ENCODE results near the gene PRSS2.

Gene PRSS2

GRCh38 chr7:142801601-142802295, 31.0 kb downstream of the PRSS2 start:
- DNase-seq (ENCODE audit: low read depth): no peak

GRCh38 chr7:142802301-142802700, 31.5 kb downstream of the PRSS2 start:
- no peak for DNase-seq (ENCODE audit: low read depth)

DNA sequence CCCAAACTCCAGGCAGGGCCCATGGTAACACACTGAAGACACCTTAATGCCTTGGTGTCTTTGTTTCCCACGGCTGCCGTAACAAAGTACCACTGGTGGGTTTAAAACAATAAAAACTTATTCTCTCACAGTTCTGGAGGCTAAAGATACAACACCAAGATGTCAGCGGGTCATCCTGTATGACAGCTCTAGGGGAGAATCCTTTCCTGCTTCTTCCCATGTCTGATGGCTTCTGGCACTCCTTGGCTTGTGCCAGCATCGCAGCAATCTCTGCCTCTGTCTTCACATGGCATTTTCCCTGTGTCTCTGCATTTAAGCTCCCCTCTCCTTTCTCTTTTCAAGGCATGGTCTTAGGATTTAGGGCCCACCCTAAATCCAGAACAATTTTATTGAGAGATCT, 33.1 kb downstream of the PRSS2 start:
- DNase-seq (ENCODE audit: low read depth): no peak

DNA sequence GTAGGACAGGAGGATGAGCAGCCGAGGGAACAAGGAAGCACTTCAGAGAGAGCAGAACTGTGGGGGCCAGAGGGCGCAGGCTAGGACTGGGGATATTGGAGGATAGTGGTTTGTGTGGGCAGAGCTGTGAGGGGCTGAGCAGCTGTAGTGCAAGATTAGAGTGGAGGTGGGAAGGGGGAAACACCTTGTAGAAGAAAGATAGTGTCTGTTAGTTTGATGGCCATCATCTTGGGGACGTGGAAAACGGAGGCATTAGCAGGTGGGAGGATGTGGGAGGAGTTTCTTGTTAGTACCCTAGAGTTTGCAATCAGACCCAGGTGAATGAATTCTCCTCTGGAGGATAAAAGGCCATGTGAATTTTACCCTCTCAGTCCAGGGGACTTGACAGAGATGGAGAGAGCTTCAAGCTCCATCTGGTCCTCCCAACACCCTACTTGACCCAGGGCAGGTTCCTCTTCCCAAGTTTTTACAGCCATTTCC, 34.0 kb downstream of the PRSS2 start:
- no peak for DNase-seq (ENCODE audit: low read depth)

DNA sequence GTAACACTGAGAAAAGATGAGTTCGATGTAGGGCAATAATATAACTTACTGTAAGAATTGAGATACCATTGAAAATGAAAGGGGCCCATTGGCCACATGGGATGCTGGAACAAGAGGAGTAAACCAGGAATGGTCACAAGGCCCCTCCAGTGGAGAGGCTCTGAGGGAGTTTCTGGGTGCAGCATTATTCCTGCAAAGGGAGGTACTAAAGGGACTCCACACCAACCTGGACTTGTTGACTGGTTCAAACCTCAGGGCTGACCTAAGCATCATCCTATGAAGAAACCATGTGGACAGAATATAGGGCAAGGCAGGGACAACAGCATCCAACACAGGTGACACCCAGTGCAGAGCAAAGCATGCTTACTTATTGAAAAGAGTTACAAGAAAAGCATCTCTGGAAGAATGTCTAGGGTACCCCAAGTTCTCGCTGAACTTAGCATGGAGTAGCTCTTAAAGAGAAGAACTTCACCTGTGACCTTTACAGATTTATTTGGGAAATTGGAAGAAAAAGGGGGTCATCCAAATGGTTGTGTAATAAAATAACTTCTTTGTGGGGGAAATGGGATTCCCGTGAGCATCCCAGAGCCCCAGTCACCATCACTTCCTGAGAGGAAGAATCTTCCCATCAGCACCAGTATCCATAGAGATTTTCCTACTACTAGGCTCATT, 34.7 kb downstream of the PRSS2 start:
- no peak for DNase-seq (ENCODE audit: low read depth)

DNA sequence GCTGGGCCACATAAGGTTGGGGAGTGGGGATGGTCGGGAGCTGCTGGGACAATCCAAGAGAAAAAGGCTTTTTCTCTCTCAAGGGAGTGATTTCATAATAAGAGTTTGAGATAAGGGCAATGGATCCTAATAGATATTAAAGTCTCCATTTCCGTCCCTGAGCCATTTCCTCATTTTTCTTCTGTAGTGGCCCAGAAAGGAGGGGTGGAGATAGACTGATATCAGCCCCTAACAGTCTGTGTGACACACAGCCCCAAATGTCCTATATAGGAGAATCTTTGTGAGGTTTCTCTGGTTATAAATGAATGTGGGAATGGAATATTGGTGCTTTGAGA, 35.2 kb downstream of the PRSS2 start:
- no peak for DNase-seq (ENCODE audit: low read depth)

- DNase-seq (ENCODE audit: low read depth): no peak
These were observed 36.2 kb downstream of the PRSS2 start for GRCh38 chr7:142806957-142807356.

GRCh38 chr7:142807855-142808460, 37.2 kb downstream of the PRSS2 start:
- peak; percentile 75 for DNase-seq (ENCODE audit: low read depth)

GRCh38 chr7:142808461-142808801, 37.7 kb downstream of the PRSS2 start:
- no peak for DNase-seq (ENCODE audit: low read depth)

GRCh38 chr7:142808802-142809583, 38.2 kb downstream of the PRSS2 start:
- DNase-seq (ENCODE audit: low read depth): peak; percentile 54

GRCh38 chr7:142809671-142810070, 38.9 kb downstream of the PRSS2 start:
- DNase-seq (ENCODE audit: low read depth): no peak

DNA sequence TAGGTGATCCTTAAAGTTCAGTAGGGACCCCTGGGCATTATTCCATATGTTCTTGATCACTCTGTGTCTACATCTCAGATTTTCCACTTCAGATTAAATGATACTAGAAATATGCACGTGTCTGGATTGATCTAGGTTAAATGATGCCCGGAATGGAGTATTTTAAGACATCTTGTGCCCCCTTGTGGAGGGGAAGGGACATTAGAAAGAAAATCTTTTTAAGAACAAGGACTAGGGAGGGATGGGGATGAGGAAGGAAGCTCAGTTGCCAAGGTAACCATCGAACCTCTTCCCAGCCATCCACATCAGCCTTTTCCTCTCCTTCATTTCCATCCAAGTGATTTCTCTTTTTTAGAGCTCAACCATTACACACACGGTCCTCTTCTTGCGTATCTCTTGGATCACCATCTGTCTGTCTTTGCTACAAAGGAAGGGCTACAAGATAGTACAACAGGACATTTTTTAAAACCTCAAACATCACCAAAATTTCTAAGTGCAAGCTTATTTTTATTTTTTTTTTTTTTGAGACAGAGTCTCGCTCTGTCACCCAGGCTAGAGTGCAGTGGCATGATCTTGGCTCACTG, 40.5 kb downstream of the PRSS2 start:
- no peak for DNase-seq (ENCODE audit: low read depth)

- no peak for DNase-seq (ENCODE audit: low read depth)
These were observed 41.9 kb downstream of the PRSS2 start for GRCh38 chr7:142812437-142813215.

DNA sequence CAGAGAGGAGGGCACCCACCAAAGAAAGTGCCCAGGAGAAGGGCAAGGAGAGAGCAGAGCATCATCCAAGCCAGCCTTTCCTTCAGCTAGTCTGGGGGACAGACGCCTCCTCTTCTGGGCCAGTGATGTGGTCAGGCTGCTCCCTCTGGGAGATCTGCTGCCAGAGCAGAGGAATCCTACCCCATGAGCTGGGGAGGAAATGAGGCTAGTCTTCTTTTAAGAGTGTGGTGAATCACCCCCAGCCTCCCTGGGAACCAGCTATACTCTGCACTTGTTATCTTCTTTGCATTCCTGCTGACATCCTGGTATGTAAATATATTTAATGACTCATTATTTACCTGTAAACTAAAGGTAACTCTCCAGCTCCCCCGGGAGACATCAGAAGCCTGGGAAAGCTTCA, 42.5 kb downstream of the PRSS2 start:
- peak; percentile 73 for DNase-seq (ENCODE audit: low read depth)

DNA sequence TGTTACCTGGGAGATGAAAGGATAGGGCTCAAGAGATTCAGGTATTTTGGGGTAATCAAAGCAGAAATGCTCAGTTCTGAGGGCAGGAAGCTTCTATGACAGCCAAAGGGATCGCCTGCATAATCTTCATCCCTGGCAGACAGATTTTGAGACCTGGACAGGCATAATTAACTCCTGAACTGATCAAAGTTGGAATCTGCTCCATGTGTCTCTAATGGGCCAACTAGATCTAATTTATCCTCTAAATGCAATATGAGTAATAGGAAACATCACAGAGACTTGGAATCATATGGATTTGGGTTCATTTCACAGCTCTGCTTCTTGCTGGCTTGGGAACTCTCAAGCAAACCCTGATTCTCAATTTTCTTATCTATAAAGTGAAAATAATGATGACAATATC, 42.9 kb downstream of the PRSS2 start:
- DNase-seq (ENCODE audit: low read depth): no peak

DNA sequence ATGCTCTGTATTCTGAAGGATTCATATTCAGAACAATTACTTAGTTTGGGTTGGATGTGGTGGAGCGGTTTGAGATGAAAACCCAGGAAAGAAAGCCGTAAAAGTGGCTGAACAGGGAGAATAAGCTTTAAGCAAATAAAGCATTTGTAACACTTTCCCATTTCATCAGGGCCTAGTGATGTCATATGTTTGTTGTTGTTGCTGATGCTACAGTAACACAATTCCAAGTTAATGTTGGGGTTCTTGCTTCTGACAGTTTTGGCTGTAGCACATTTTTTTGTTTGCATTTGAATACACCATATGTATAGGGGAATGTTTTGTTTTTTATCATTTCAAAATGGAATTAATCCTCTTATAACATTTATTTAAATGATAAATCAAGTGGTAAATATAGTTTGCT, 43.7 kb downstream of the PRSS2 start:
- no peak for DNase-seq (ENCODE audit: low read depth)

- DNase-seq (ENCODE audit: low read depth): no peak
These were observed 44.4 kb downstream of the PRSS2 start for GRCh38 chr7:142815134-142815533.

- no peak for DNase-seq (ENCODE audit: low read depth)
These were observed 46.7 kb downstream of the PRSS2 start for GRCh38 chr7:142817506-142817905.

DNA sequence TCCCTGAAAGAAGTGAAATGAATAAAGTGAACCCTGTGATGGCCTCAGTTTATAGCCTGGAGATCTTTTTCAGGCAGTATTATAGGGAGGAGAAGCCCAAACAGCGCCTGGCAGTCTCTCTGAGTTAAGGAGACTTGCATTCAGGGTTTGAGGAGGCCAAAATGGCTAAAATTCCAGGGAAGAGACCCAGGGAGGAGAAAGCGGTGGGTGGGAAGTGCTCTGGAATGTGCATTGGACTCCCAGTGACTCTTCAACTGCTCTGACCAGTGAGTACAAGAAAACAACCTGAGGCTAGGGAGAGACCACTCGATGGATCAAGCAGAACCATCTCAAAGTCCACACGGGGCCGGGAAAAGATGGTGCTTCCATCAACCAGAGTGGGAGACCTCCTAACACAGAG, 48.8 kb downstream of the PRSS2 start:
- DNase-seq (ENCODE audit: low read depth): no peak

DNA sequence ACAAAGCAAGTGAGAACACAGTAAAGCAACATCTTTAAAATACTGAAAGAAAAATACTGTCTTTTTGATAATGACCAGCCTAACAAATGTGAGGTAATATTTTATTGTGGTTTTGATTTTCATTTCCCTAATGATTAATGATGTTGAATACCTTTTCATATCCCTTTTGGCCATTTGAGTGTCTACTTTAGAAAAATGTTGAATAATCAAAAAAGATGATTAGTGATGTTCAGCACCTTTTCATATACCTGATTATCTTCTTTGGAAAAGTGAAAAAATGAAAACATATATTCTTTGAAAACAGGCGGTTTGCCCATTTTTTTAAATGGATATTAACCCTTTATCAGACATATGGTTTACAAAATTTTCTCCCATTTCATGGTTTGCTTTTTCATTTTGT, 51.9 kb downstream of the PRSS2 start:
- DNase-seq (ENCODE audit: low read depth): no peak
